Measurements from ENCODE around the gene ADAD1.
"Not testable (repeated sequence)": the region's sequence is repeated elsewhere in the genome, so short reads cannot be mapped to it uniquely, and the experiment has no call there.

Gene ADAD1

DNA sequence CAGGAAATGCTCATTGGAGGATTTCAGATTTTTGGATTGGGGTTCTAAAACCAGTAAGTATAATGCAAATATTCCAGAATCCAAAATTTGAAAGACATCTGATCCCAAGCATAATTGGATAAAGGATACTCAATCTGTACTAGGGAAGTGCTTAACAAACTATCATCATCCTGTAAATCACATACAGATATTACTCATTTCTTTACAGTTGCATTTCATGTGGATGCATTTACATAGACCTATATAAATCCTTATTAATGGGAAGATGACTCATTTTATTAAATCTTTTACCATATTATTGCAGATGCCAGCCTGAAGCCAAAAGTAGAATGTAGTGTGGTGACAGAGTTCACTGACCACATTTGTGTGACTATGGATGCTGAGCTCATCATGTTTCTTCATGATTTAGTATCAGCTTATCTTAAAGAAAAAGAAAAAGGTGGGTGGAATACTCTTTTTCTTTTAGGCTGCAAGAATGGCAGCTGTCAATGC lies 22.4 kb upstream of the ADAD1 start:
- DNase-seq (ENCODE audit: low read depth) = no peak
- TF ChIP-seq, protein P1, sequence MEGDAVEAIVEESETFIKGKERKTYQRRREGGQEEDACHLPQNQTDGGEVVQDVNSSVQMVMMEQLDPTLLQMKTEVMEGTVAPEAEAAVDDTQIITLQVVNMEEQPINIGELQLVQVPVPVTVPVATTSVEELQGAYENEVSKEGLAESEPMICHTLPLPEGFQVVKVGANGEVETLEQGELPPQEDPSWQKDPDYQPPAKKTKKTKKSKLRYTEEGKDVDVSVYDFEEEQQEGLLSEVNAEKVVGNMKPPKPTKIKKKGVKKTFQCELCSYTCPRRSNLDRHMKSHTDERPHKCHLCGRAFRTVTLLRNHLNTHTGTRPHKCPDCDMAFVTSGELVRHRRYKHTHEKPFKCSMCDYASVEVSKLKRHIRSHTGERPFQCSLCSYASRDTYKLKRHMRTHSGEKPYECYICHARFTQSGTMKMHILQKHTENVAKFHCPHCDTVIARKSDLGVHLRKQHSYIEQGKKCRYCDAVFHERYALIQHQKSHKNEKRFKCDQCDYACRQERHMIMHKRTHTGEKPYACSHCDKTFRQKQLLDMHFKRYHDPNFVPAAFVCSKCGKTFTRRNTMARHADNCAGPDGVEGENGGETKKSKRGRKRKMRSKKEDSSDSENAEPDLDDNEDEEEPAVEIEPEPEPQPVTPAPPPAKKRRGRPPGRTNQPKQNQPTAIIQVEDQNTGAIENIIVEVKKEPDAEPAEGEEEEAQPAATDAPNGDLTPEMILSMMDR (conservative IDR thresholded peaks at IDR 0.05; ENCODE audit: low read depth, low read length) = no peak
- no peak overlapping the region for H3K4me3 ChIP-seq (ENCODE audit: low read depth, low read length)

DNA sequence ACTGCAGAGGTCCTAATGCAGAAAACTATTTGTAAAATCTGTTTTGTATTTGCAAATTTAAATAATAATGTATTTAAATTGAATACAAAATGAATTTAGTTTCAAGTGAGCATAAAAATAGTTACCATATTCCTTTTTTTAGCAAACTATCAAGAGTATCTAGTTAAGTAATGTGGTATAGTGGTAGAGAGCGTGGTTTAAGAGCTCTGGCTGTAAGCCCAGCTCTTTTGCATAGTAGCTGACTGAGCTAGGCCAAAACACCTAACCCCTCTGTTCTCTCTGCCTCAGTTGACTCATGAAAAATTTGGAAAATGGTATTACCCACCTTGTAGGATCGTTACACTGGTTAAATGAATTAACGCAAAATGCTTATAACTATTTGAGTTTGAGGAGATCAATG lies 18.1 kb upstream of the ADAD1 start:
- no peak overlapping the region for H3K4me3 ChIP-seq (ENCODE audit: low read depth, low read length)
- TF ChIP-seq, protein P1 (conservative IDR thresholded peaks at IDR 0.05; ENCODE audit: low read depth, low read length) = no peak
- no peak for DNase-seq (ENCODE audit: low read depth)

DNA sequence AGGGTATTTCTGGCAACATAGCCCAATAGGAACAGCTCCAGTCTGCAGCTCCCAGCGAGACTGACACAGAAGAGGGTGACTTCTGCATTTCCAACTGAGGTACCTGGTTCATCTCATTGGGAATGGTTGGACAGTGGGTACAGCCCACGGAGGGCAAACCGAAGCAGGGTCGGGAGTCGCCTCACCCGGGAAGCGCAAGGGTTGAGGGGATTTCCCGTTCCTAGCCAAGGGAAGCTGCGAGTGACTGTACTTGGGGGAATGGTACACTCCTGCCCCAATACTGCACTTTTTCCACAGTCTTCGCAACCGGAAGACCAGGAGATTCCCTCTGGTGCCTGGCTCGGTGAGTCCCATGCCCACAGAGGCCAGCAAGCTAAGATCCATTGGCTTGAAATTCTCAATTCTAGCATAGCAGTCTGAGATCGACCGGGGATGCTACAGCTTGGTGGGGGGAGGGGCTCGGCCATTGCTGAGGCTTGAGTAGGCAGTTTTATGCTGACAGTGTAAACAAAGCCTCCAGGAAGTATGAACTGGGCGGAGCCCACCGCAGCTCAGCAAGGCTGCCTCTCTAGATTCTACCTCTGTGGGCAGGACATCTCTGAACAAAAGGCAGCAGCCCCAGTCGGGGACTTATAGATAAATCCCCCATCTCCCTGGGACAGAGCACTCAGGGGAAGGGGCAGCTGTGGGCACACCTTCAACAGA lies 14.0 kb upstream of the ADAD1 start:
- TF ChIP-seq, protein P1 (conservative IDR thresholded peaks at IDR 0.05; ENCODE audit: low read depth, low read length) = no peak
- H3K4me3 ChIP-seq (ENCODE audit: low read depth, low read length) = no peak overlapping the region
- DNase-seq (ENCODE audit: low read depth) = no peak

DNA sequence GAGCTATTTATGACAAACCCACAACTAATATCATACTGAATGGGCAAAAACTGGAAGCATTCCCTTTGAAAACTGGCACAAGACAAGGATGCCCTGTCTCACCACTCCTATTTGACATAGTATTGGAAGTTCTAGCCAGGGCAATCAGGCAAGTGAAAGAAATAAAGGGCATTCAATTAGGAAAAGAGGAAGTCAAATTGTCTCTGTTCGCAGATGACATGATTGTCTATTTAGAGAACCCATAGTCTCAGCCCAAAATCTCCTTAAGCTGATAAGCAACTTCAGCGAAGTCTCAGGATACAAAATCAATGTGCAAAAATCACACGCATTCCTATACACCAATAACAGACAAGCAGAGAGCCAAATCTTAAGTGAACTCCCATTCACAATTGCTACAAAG lies 10.0 kb upstream of the ADAD1 start:
- not testable (repeated sequence) for H3K4me3 ChIP-seq (ENCODE audit: low read depth, low read length); DNase-seq (ENCODE audit: low read depth)

DNA sequence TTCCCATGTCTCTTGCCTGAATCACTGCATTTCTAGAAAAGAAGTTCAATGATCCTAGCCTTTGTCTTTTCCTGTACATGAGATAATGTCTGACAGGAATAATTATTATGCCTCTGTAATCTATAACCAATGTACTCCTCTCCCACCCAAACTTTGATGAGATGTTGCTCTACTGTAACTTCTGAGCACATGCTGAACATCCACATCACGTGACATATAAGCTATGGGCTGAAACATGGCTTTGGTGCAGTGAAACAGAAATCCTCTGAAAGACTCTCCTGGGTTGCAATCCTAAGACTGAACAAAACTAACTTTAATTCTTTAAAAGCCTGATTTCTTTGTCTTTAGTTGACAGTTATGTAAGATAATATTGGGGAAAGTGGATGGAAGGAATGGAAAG lies 1.5 kb upstream of the ADAD1 start:
- TF ChIP-seq, protein P1 (conservative IDR thresholded peaks at IDR 0.05; ENCODE audit: low read depth, low read length) = no peak
- DNase-seq (ENCODE audit: low read depth) = no peak
- no peak overlapping the region for H3K4me3 ChIP-seq (ENCODE audit: low read depth, low read length)

DNA sequence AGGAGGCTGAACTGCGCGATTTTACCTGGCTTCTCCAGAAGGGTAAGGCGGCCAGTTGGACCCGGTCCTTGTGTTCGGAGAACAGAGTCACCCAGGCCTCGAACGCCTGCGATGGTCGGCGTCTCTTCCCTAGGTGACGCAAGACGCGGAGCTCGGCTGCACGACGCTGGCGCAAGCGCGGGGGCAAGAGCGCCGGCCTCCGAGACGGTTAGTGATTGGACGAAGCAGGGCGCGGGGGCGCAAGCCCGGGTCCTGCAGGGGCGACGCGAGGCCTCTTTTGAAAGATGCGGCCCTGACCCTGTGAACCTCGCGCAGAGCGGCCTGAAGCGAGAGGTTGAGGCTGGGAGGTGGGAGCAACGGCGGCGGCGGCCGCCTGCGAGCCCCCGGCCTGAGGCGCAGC lies 428 bp downstream of the ADAD1 start:
- no peak for DNase-seq (ENCODE audit: low read depth)
- TF ChIP-seq, protein P1 (conservative IDR thresholded peaks at IDR 0.05; ENCODE audit: low read depth, low read length) = no peak
- H3K4me3 ChIP-seq (ENCODE audit: low read depth, low read length) = no peak overlapping the region

DNA sequence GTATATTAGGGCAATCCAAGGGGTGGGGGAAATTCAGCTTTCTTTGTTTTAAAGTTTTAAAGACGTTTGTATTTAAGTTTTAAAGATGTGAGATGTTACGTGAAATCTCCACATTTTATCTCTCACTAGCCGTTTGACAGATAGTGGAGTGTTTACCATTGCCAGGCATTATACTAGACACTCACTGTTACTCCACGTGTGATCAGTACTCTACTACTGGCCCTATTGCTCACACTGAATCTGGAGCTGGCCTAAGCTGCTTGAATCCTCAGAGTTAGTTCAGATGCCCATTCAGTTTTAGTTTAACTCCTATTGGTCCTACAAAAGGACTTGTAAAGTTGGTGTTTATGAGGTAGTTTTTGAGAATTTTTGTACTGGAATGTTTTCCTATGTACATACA lies 4.5 kb downstream of the ADAD1 start:
- no peak overlapping the region for H3K4me3 ChIP-seq (ENCODE audit: low read depth, low read length)
- TF ChIP-seq, protein P1 (conservative IDR thresholded peaks at IDR 0.05; ENCODE audit: low read depth, low read length) = no peak
- no peak for DNase-seq (ENCODE audit: low read depth)

Data from choroid plexus epithelial cell (primary cell).